Epithelial cell of esophagus (primary cell): ENCODE data around the gene SH3BP2.

Experiments used
- DNase-seq: peaks from one replicate; pipeline ENCODE4 v3.0.0; 2010; ENCODE audit warnings: low read depth
- H3K4me3 ChIP-seq: 2 replicates; pipeline ENCODE4 v1.5.1; 2011; ENCODE audit warnings: mild to moderate bottlenecking, low read length, control low read depth
- TF ChIP-seq, protein P1 (sequence below): IDR thresholded peaks from 2 replicates; pipeline ENCODE4 v1.5.1; 2011; ENCODE audit warnings: low read depth, mild to moderate bottlenecking, low read length, control low read depth, inconsistent platforms; ENCODE audit not compliant: insufficient read depth; ENCODE audit errors: missing control alignments

SH3BP2 gene

DNA sequence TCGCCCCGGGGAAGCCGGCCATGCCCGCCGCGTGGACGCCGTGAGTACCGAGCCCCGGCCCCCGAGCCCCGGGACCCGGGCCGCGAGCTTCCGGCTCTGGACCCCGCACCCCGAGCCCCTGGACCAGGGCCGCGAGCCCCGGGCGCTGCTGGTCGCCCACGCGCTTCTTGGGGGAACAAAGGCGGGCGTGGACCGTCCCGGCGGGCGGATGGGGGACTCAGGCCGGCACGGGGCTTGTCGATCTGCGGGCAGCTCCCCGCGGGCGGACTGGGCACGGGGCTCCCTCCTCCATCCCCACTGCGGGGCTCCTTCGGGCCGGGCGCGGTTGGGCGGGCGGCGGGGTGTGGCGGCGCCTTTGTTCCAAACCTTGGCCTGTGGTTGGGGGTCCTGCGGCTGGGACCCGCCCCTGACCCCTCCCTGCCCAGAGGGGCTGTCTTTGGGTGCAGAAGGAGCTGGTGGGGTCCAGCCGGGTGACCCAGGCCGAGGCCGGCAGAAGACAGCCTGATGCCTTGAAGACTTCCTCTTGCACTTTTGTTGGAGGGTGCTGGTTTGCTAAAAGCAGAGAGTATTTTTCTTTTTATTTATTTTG, 25.6 kb downstream of the SH3BP2 start:
- DNase-seq: no peak
- TF ChIP-seq, protein P1, sequence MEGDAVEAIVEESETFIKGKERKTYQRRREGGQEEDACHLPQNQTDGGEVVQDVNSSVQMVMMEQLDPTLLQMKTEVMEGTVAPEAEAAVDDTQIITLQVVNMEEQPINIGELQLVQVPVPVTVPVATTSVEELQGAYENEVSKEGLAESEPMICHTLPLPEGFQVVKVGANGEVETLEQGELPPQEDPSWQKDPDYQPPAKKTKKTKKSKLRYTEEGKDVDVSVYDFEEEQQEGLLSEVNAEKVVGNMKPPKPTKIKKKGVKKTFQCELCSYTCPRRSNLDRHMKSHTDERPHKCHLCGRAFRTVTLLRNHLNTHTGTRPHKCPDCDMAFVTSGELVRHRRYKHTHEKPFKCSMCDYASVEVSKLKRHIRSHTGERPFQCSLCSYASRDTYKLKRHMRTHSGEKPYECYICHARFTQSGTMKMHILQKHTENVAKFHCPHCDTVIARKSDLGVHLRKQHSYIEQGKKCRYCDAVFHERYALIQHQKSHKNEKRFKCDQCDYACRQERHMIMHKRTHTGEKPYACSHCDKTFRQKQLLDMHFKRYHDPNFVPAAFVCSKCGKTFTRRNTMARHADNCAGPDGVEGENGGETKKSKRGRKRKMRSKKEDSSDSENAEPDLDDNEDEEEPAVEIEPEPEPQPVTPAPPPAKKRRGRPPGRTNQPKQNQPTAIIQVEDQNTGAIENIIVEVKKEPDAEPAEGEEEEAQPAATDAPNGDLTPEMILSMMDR: no peak
- H3K4me3 ChIP-seq: peak overlapping the region; percentile 48

DNA sequence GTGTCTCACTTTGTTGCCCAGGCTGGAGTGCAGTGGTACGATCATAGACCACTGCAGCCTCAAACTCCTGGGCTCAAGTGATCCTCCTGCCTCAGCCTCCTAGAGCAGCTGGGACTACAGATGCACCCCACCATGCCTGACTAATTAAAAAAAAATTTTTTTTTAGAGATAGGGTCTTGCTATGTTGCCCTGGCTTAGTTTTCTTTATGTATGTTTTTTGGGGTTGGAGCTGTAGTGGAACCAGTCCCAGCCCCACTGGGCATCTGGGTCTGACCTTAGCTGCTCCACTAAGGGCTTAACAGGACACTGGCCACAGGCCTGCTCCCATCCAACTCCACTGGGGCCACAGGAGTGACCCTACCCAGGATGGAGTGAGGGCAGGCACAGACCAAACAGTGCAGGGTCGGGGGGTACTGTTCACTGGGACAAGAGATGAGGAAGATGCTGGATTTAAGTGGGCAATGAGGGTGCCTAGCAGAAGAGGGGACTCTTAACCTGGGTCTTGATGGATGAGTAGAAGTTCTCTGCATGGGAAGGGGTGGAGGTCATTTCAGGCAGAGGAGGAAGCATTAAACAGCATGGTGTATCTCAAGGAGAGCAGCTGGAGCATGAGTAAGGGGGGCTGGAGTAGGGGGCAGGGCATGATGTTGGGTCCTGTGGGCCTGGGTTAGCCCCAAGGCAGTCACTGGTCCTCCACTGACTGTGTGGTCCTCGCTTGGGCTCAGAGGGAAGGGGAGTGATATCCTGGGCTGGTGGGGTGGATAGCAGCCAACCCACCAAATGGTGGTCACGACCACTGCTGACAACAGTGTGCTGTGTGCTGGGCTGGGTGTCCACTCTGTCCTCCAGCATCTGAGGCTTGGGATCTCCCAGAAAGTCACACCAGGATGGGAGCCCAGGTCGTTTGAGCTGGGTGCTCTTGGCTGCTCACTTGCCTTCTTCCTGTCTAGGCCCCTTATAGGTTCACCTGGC, 26.6 kb downstream of the SH3BP2 start:
- TF ChIP-seq, protein P1: no peak
- H3K4me3 ChIP-seq: no peak overlapping the region
- DNase-seq: no peak

DNA sequence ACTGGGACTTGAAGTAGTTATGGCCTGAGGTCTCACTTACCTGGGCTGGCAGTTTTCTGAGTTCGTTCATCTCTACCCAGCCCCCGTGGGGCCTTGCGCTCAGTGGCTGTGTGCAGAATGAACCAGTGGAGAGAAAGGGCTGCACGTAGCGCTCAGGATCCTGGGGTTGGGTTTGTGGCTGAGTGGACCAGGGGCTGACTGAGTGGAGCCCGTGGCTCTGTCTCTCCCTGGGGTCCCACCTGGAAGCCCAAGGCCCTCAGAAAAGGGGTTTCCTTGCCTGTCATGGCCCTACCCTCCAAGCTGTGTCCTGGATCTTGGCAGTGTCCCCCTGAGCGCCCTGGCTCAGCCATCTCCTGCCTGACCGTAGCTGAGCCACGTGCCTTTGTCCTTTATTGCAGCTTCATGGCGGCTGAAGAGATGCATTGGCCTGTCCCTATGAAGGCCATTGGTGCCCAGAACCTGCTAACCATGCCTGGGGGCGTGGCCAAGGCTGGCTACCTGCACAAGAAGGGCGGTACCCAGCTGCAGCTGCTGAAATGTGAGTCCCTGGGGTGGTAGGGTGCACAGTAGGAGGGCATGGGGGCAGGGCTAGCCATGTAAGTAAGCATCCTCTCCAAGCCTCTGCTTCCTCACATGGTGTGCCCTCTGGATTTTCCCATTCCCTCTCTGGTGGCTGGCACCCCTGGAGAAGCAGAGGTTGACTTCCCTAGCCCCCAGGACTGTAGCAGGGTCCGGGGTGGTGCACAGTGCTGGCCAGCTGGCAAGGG, 27.5 kb downstream of the SH3BP2 start:
- DNase-seq: no peak
- H3K4me3 ChIP-seq: no peak overlapping the region
- TF ChIP-seq, protein P1: no peak

DNA sequence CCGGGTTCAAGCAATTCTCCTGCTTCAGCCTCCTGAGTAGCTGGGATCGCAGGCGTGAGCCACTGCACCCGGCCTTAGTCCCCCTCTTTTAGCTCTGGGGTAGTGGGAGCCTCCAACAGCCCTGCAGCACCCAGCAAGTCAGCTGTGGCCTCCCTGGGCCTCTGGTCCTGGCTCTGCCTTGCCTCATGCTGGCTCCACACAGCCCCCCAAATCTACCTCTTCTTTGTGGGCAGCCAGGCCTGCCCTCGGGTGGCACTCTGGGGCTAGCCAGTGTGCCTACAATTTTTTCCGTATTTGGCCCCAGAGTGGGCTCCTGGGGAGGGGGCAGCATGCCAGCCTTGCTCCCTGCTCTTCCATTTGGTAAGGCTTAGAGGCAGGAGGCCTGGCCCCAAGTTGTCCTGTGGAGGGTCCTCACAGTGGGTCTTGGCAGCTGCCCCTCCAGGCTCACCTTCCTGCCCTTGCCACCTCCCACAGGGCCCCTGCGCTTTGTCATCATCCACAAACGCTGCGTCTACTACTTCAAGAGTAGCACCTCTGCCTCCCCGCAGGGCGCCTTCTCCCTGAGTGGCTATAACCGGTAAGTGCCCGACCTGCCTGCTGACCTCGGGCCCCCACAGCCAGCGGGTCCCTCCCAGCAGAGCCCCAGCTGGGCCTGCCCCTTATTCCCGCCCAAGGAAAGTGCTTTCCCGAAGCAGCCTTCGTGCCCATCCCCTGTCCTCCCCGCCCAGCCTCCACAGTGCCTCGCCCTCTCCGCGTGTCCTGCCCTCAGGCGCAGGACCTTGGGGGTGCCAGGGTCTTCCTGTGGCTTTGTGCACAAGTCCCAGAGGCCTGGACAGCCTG, 29.8 kb downstream of the SH3BP2 start:
- TF ChIP-seq, protein P1: no peak
- no peak overlapping the region for H3K4me3 ChIP-seq
- no peak for DNase-seq

- no peak for DNase-seq
- TF ChIP-seq, protein P1: no peak
These were observed 30.4 kb downstream of the SH3BP2 start for GRCh38 chr4:2823301-2823670.

DNA sequence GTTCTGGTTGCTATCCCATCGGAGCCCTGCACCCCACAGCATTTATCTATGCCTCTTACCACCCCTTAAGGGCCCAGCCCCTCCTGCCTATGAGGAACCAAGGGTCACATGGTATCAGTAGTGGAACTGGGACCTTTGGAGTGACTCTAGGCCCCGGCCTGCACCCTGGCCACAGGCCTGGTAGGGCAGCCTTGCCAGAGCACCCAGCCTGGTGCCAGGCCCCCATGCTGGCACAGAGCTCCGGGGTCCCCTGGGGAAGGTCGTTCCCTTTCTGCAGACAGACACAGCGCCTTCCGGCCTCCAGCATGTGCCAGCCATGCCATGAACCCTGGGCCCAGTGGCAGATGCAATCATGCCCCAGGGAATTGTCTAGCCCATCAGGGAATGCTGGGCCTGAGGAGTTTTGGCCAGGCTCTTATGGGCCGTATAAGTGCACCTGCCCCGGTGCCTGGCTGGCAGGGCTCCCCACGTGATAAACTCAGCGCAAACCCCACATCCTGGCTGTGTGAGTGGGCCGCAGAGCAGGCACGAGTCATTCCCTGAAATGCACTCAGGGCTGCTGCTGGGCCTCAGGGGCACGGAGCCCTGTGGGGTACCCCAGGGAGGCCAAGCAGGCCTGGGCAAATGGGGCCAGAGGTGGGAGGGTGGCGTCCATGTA, 30.9 kb downstream of the SH3BP2 start:
- DNase-seq: no peak
- H3K4me3 ChIP-seq: no peak overlapping the region
- TF ChIP-seq, protein P1: no peak

More at GRCh38 chr4:2823301-2823670, 30.4 kb downstream of the SH3BP2 start:
- no peak overlapping the region for H3K4me3 ChIP-seq
